ENCODE measurements around the gene TMIGD1.

GRCh38 chr17:30358055-30358760, 24.4 kb upstream of the TMIGD1 start:
- TF ChIP-seq CTCF (IDR thresholded peaks at IDR 0.05; ENCODE audit: low read depth, low read length, poor library complexity, severe bottlenecking): no peak
- TF ChIP-seq EZH2phosphoT487 (IDR thresholded peaks at IDR 0.05; ENCODE audit: borderline replicate concordance, low read length): no peak
